Sigmoid colon (tissue), 4 donors: ENCODE results near the gene FAM107A.
A peak's percentile ranks its signal among the peaks of the same experiment; 100 is the strongest.

ENCODE experiments used
- CTCF ChIP-seq, 4 experiments: fragments of 450-650 bp in 3 of 4; fragments of 200-600 bp in 1 of 4; IDR thresholded peaks; one replicate each; pipeline ENCODE4 v1.5.1; 2016 to 2019; ENCODE audit warnings: antibody characterized with exemption in 4 of 4, mild to moderate bottlenecking in 3 of 4, moderate library complexity in 2 of 4
- EP300 ChIP-seq, 4 donors: sonication (generic); formaldehyde crosslinking; IDR thresholded peaks; one replicate each; pipeline ENCODE4 v1.6.1; 2017; ENCODE audit warnings: antibody characterized with exemption in 4 of 4
- POLR2A ChIP-seq, 2 donors: fragments of 450-650 bp; IDR thresholded peaks; one replicate each; pipeline ENCODE4 v1.6.1; 2016; ENCODE audit warnings: antibody characterized with exemption in 2 of 2, mild to moderate bottlenecking in 2 of 2, moderate library complexity in 2 of 2

GRCh38 chr3:58532794-58533220 is 44.4 kb downstream of the FAM107A start:
- TF ChIP-seq POLR2A (IDR thresholded peaks at IDR 0.05) (no peak), CTCF (IDR thresholded peaks at IDR 0.05) (peak; percentile 61 to 86 (median 84)), EP300 (IDR thresholded peaks at IDR 0.05) (no peak)
